ENCODE measurements around the gene ATF7. TPM values are rescaled to one million over a fixed set of nuclear protein-coding genes. Genes with fewer than 3 reads are reported as not detected.

Gene ATF7
- total RNA-seq (2016; rRNA removed; fragmentation: Illumina TruSeq; extraction: Trizol) (9.6 and 11.3 TPM in 2 replicates), polyA plus RNA-seq (2011; rRNA removed) (14.0 and 16.2 TPM in 2 replicates), polyA minus RNA-seq (2011; rRNA and poly(A)+ RNA removed; ENCODE audit: low replicate concordance) (25.8 and 31.9 TPM in 2 replicates), Bru-seq, nascent RNA (percentile 81 among the genes with signal in this experiment), BruChase-seq, experiment 1, labeled RNA remaining after a 6-hour chase (percentile 96 among the genes with signal in this experiment), BruChase-seq, experiment 2, labeled RNA remaining after a 2-hour chase (percentile 97 among the genes with signal in this experiment)
- total RNA-seq (2016; cell fraction: cytosol; rRNA removed; fragmentation: Illumina TruSeq; extraction: Trizol; ENCODE audit: low read depth), result 5.4 and 5.9 TPM in 2 replicates
- total RNA-seq (2016; cell fraction: insoluble cytoplasmic fraction; rRNA removed; fragmentation: Illumina TruSeq; extraction: Trizol), result 10.1 and 12.2 TPM in 2 replicates
- 8.6 and 10.1 TPM in 2 replicates for total RNA-seq (2016; cell fraction: membrane; rRNA removed; fragmentation: Illumina TruSeq; extraction: Trizol)
- 11.5 and 13.0 TPM in 2 replicates for total RNA-seq (2016; cell fraction: nucleus; rRNA removed; fragmentation: Illumina TruSeq; extraction: Trizol)
- 8.1 and 10.9 TPM in 2 replicates for polyA plus RNA-seq (2011; cell fraction: cytosol; rRNA removed)
- 19.1 and 23.0 TPM in 2 replicates for polyA plus RNA-seq (2011; cell fraction: nucleus; rRNA removed)
- polyA plus RNA-seq (2012), result 10.2 and 12.7 TPM in 2 replicates
- polyA plus RNA-seq (2016; cell fraction: cytosol; fragmentation: Illumina TruSeq; extraction: Trizol; ENCODE audit: low read depth), result 6.6 and 8.4 TPM in 2 replicates
- polyA plus RNA-seq (2016; cell fraction: insoluble cytoplasmic fraction; fragmentation: Illumina TruSeq; extraction: Trizol; ENCODE audit: low read depth), result 24.5 and 24.8 TPM in 2 replicates
- polyA plus RNA-seq (2016; cell fraction: membrane; fragmentation: Illumina TruSeq; extraction: Trizol; ENCODE audit: low read depth), result 8.8 and 10.2 TPM in 2 replicates
- 23.1 and 23.3 TPM in 2 replicates for polyA plus RNA-seq (2016; cell fraction: nucleus; fragmentation: Illumina TruSeq; extraction: Trizol; ENCODE audit: insufficient read depth, low read depth)
- 11.3 and 15.8 TPM in 2 replicates for polyA minus RNA-seq (2011; cell fraction: cytosol; rRNA and poly(A)+ RNA removed)
- 21.9 and 32.6 TPM in 2 replicates for polyA minus RNA-seq (2011; cell fraction: nucleus; rRNA and poly(A)+ RNA removed)
- long read RNA-seq, experiment 1, transcript ATF7-212 (4 exons, 860 nt), result major isoform, 13 of 19 reads
- long read RNA-seq, experiment 1, partial matches to known transcripts, result 3 of 19 reads
- long read RNA-seq, experiment 1, other reads (novel, unspliced or antisense), result 2 of 19 reads
- long read RNA-seq, experiment 2, transcript ATF7-212 (4 exons, 860 nt), result major isoform, 5 of 22 reads
- long read RNA-seq, experiment 2, partial matches to known transcripts, result 0 of 22 reads
- long read RNA-seq, experiment 2, other reads (novel, unspliced or antisense), result 16 of 22 reads

DNA sequence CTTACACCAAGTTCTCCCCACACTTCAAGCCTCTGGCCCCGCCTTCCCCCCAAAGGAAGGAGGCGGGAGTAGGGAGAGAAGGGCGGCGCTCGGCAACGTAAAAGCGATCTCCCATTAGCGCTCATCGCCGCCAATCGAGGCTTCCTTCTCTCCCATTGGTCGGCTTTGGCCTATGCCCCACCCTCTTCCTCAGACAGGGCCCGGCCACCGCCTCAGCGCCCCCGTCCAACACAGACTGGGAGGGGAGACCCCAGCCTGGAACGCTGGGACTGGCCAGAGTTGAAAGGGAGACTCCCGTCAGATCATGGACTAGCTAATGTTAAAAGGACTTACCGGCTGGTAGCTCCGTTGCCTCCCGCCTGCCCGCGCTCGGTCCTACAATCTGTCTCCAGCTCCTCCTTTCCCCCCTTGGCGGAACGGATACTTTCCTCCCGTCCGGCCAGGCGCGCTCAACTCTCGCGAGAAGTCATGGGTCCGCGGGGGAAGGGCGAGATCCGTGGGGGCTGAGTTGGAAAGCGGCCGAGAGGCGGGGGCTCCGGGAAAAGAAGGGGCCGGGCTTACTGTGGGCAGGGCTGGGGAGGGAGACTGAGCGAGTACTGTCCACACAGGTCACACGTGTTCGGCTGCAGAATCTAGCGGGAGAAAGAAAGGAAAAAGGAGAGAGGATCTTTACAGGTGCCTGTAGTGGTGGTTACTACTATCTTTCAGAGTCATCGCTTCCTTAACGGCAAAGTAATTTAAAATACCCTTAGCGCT lies at the start of gene ATF7:
ATF7 (minus strand) TSS at position 437 of the 756 bp plus-strand sequence. CDS start 25,382 bp downstream, outside the sequence.
- Histone ChIP-seq H3K4me1 (ENCODE audit: insufficient read depth, low read length) (peaks cover 28% of the 10 kb centered on the region), H2AFZ (ENCODE audit: low read length) (peak within 1 kb of the TSS; percentile 71), H3K9ac (ENCODE audit: insufficient read depth, low read depth, low read length) (peak within 1 kb of the TSS; percentile 89), H3K4me3 (replicated peaks in 1 of 3; ENCODE audit: insufficient read depth in 1 of 3, low read depth in 2 of 3, low read length in 3 of 3) (peak within 1 kb of the TSS; percentile 85 to 95 (median 92)), H3K79me2 (ENCODE audit: insufficient read depth, low read length) (peaks cover 45% of the 10 kb centered on the region), H3K9me3 (ENCODE audit: low read length) (no peaks in the 10 kb centered on the region), H3K36me3 (replicated peaks in 1 of 2; ENCODE audit: control insufficient read depth in 1 of 2, insufficient read depth in 2 of 2, low read length in 2 of 2) (no peaks in the 10 kb centered on the region), H3K4me2 (ENCODE audit: low read depth, low read length) (peak within 1 kb of the TSS; percentile 96), H3K27ac (ENCODE audit: extremely low read length, insufficient read depth, low read length) (peak within 1 kb of the TSS; percentile 88), H3K27me3 (ENCODE audit: control insufficient read depth in 1 of 2, insufficient read depth in 2 of 2, low read length in 2 of 2) (no peaks in the 10 kb centered on the region; a peak in 1 of 5 replicates), H4K20me1 (ENCODE audit: insufficient read depth, low read length) (no peaks in the 10 kb centered on the region)
- WGBS (ENCODE audit: low lambda C conversion rate), result under 1% methylated on average over 34 of the region's 48 CpGs
- TSS peak; percentile 63 for BruUV-seq (replicated peaks)
- FAIRE-seq (peak; percentile 4), DNase-seq (ENCODE audit: low spot score) (peak; percentile 92), ATAC-seq (peak; percentile 97)
- ChIA-PET POLR2A (interaction anchor here (1.0 to 3.0 kb wide), 11 partner anchors 10 to 125 kb away, joined by 3 to 31 read pairs (median 6); partner anchors contain the start of genes ATP5MC2 and TARBP2), CTCF (ENCODE audit: low intra/inter-chr PET ratio, low total read pairs) (interaction anchor here (1.2 kb wide), 1 partner anchor 50 kb away, joined by 3 read pairs; the partner anchor contains the start of gene ATP5MC2)
- in situ Hi-C loops (cut with HindIII; ENCODE audit: extremely low pct_ligation_motif_present, low pct_unique_long_range_greater_than_20kb) (loop anchor here (5.0 kb wide), 1 partner anchor 51 kb away; the partner anchor contains the start of gene ATP5MC2), intact Hi-C loops (cut with micrococcal nuclease; ENCODE audit: unreplicated experiment) (loop anchor here (1.0 kb wide), 1 partner anchor 50 kb away; the partner anchor contains the start of gene ATP5MC2)
- TF ChIP-seq SAP130 (CRISPR knock-in tag; IDR thresholded peaks at IDR 0.05; ENCODE audit: low read depth) (peak; percentile 85), KDM5A (IDR thresholded peaks at IDR 0.05; ENCODE audit: borderline replicate concordance, low read length) (peak; percentile 91; the same call in 1 of the 2 replicates), MLLT10 (CRISPR knock-in tag; IDR thresholded peaks at IDR 0.05) (no peak), MXI1 (IDR thresholded peaks at IDR 0.05; ENCODE audit: borderline replicate concordance, low read depth, low read length) (peak; percentile 96; the same call in 2 of the 3 replicates), SNAPC2 (CRISPR knock-in tag; IDR thresholded peaks at IDR 0.05) (0 out of 2 replicates have a peak, but pooled peaks have one; percentile 31), HOXA9 (CRISPR knock-in tag; IDR thresholded peaks at IDR 0.05; ENCODE audit: borderline replicate concordance) (no peak), PHF20 (CRISPR knock-in tag; IDR thresholded peaks at IDR 0.05) (peak; percentile 45; the same call in 1 of the 2 replicates), ZNF567 (CRISPR knock-in tag; IDR thresholded peaks at IDR 0.05; ENCODE audit: borderline replicate concordance) (peak; percentile 83; the same call in 1 of the 2 replicates), RFX3 (CRISPR knock-in tag; IDR thresholded peaks at IDR 0.05) (no peak), FOXP1 (IDR thresholded peaks at IDR 0.05) (no peak), FOXP1 (CRISPR knock-in tag; IDR thresholded peaks at IDR 0.05) (no peak), AKAP8 (CRISPR knock-in tag; IDR thresholded peaks at IDR 0.05) (no peak), TBX3 (IDR thresholded peaks at IDR 0.05; ENCODE audit: borderline replicate concordance) (peak; percentile 37; the same call in 1 of the 2 replicates), ZSCAN22 (CRISPR knock-in tag; IDR thresholded peaks at IDR 0.05) (no peak), ZNF510 (CRISPR knock-in tag; IDR thresholded peaks at IDR 0.05; ENCODE audit: low read depth) (no peak), FIP1L1 (IDR thresholded peaks at IDR 0.05; ENCODE audit: borderline replicate concordance, insufficient read depth, low read depth, low read length) (0 out of 2 replicates have a peak, but pooled peaks have one; percentile 28)
- TF ChIP-seq, protein P1, sequence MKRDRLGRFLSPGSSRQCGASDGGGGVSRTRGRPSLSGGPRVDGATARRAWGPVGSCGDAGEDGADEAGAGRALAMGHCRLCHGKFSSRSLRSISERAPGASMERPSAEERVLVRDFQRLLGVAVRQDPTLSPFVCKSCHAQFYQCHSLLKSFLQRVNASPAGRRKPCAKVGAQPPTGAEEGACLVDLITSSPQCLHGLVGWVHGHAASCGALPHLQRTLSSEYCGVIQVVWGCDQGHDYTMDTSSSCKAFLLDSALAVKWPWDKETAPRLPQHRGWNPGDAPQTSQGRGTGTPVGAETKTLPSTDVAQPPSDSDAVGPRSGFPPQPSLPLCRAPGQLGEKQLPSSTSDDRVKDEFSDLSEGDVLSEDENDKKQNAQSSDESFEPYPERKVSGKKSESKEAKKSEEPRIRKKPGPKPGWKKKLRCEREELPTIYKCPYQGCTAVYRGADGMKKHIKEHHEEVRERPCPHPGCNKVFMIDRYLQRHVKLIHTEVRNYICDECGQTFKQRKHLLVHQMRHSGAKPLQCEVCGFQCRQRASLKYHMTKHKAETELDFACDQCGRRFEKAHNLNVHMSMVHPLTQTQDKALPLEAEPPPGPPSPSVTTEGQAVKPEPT (CRISPR knock-in tag; IDR thresholded peaks at IDR 0.05; ENCODE audit: low read depth), result peak; percentile 56; the same call in 1 of the 2 replicates

Measured in HepG2 (cell line).